Liver (tissue), 9 donors: ENCODE results near the gene LRRK1. TPM values are rescaled to one million over a fixed set of nuclear protein-coding genes. Genes with fewer than 3 reads are reported as not detected.
A peak's percentile ranks its signal among the peaks of the same experiment; 100 is the strongest.

Source experiments
- DNase-seq: peaks from one replicate; pipeline ENCODE4 v3.0.0-alpha.2; 2017; ENCODE audit warnings: low spot score
- H3K27ac ChIP-seq, 2 donors: one replicate each; pipeline ENCODE4 v1.7.0; 2013; ENCODE audit warnings: inconsistent platforms in 2 of 2, low read length in 2 of 2, control low read depth in 1 of 2, low read depth in 1 of 2, mild to moderate bottlenecking in 1 of 2
- H3K27me3 ChIP-seq, 4 donors: one replicate each; pipeline versions ENCODE4 v1.6.1 to v1.7.0; 2013; ENCODE audit warnings: low read length in 3 of 4, inconsistent platforms in 1 of 4, mild to moderate bottlenecking in 1 of 4, moderate library complexity in 1 of 4; ENCODE audit not compliant: control insufficient read depth in 4 of 4, insufficient read depth in 4 of 4
- H3K36me3 ChIP-seq, 4 donors: one replicate each; pipeline versions ENCODE4 v1.6.1 to v1.7.0; 2013; ENCODE audit warnings: low read length in 3 of 4, mild to moderate bottlenecking in 3 of 4, low read depth in 1 of 4, moderate library complexity in 1 of 4; ENCODE audit not compliant: control insufficient read depth in 4 of 4, insufficient read depth in 3 of 4
- H3K4me1 ChIP-seq, 4 donors: one replicate each; pipeline versions ENCODE4 v1.6.1 to v1.7.0; 2013; ENCODE audit warnings: low read length in 3 of 4, mild to moderate bottlenecking in 3 of 4, moderate library complexity in 1 of 4; ENCODE audit not compliant: control insufficient read depth in 4 of 4, insufficient read depth in 4 of 4
- H3K4me3 ChIP-seq, 3 donors: one replicate each; pipeline versions ENCODE4 v1.6.1 to v1.7.0; 2013; ENCODE audit warnings: low read length in 3 of 3, control low read depth in 1 of 3, low read depth in 1 of 3, mild to moderate bottlenecking in 1 of 3
- H3K9ac ChIP-seq, 2 donors: one replicate each; pipeline ENCODE4 v1.7.0; 2013; ENCODE audit warnings: low read length in 2 of 2, mild to moderate bottlenecking in 2 of 2, moderate library complexity in 2 of 2, control low read depth in 1 of 2, low read depth in 1 of 2
- H3K9me3 ChIP-seq, 4 donors: one replicate each; pipeline versions ENCODE4 v1.6.1 to v1.7.0; 2013; ENCODE audit warnings: low read length in 3 of 4; ENCODE audit not compliant: control insufficient read depth in 4 of 4
- CTCF ChIP-seq: fragments of 150-350 bp; IDR thresholded peaks from 2 replicates; pipeline ENCODE4 v1.5.1; 2017; ENCODE audit warnings: improper control_type of control experiment, low read depth, low read length; ENCODE audit not compliant: missing input control
- EGR1 ChIP-seq, 2 donors: IDR thresholded peaks; 2 replicates each; pipeline ENCODE4 v1.6.1; 2016 to 2018; ENCODE audit warnings: antibody characterized with exemption in 2 of 2, low read depth in 2 of 2
- FOXA1 ChIP-seq: IDR thresholded peaks from 2 replicates; pipeline ENCODE4 v1.6.1; 2016; ENCODE audit warnings: antibody characterized with exemption
- FOXA2 ChIP-seq: IDR thresholded peaks from 2 replicates; pipeline ENCODE4 v1.6.1; 2016; ENCODE audit warnings: antibody characterized with exemption
- GABPA ChIP-seq, 2 donors: IDR thresholded peaks in 1 of 2; conservative IDR thresholded peaks in 1 of 2; 2 replicates each; pipeline ENCODE4 v1.6.1; 2016; ENCODE audit warnings: antibody characterized with exemption in 2 of 2, mild to moderate bottlenecking in 1 of 2, moderate library complexity in 1 of 2
- HNF4A ChIP-seq, 2 donors: conservative IDR thresholded peaks; 2 replicates each; pipeline ENCODE4 v1.6.1; 2016; ENCODE audit warnings: antibody characterized with exemption in 2 of 2, mild to moderate bottlenecking in 2 of 2
- HNF4G ChIP-seq: IDR thresholded peaks from 2 replicates; pipeline ENCODE4 v1.6.1; 2016; ENCODE audit warnings: antibody characterized with exemption
- JUND ChIP-seq, 2 donors: IDR thresholded peaks; 2 replicates each; pipeline ENCODE4 v1.6.1; 2016; ENCODE audit warnings: antibody characterized with exemption in 2 of 2
- MAX ChIP-seq: IDR thresholded peaks from 2 replicates; pipeline ENCODE4 v1.6.1; 2016; ENCODE audit warnings: antibody characterized with exemption
- NR2F2 ChIP-seq: IDR thresholded peaks from 2 replicates; pipeline ENCODE4 v1.6.1; 2016; ENCODE audit warnings: antibody characterized with exemption
- RAD21 ChIP-seq, 2 donors: IDR thresholded peaks; 2 replicates each; pipeline ENCODE4 v1.6.1; 2016; ENCODE audit warnings: antibody characterized with exemption in 2 of 2, mild to moderate bottlenecking in 2 of 2
- REST ChIP-seq: IDR thresholded peaks from 2 replicates; pipeline ENCODE4 v1.6.1; 2016; ENCODE audit warnings: antibody characterized with exemption, mild to moderate bottlenecking
- RXRA ChIP-seq, 2 donors: IDR thresholded peaks; 2 replicates each; pipeline ENCODE4 v1.6.1; 2017 to 2018; ENCODE audit warnings: antibody characterized with exemption in 2 of 2, mild to moderate bottlenecking in 1 of 2
- SP1 ChIP-seq: IDR thresholded peaks from 2 replicates; pipeline ENCODE4 v1.6.1; 2018; ENCODE audit warnings: antibody characterized with exemption, mild to moderate bottlenecking
- TAF1 ChIP-seq: conservative IDR thresholded peaks from 2 replicates; pipeline ENCODE4 v1.6.1; 2016; ENCODE audit warnings: antibody characterized with exemption, mild to moderate bottlenecking
- YY1 ChIP-seq: IDR thresholded peaks from 2 replicates; pipeline ENCODE4 v1.6.1; 2016; ENCODE audit warnings: antibody characterized with exemption, mild to moderate bottlenecking
- WGBS: extraction: QIAGEN DNeasy Blood & Tissue Kit; methylation state at CpG from one replicate; pipeline ENCODE4 v1.1.7; 2013; 5-methylcytosine and 5-hydroxymethylcytosine counted together
- polyA plus RNA-seq, 2 donors: library from polyadenylated mRNA; stranded (reverse) in 1 of 2; unstranded in 1 of 2; fragments of 200-250 nt in 1 of 2; fragments of >200 nt in 1 of 2; fragmentation: Nextera tagmentation in 1 of 2; extraction: Ambion mirVana in 1 of 2; gene quantifications; one replicate each; pipeline versions ENCODE4 v1.2.1 to v1.2.3, GENCODE V29; 2013 to 2015
- total RNA-seq, 2 donors: library from RNA; depleted of rRNA; stranded (reverse); fragments of >200 nt; gene quantifications; one replicate each; pipeline ENCODE4 v1.2.3, GENCODE V29; 2014
- TF ChIP-seq, protein P1 (sequence below): IDR thresholded peaks from 2 replicates; pipeline ENCODE4 v1.6.1; 2016; ENCODE audit warnings: antibody characterized with exemption
- TF ChIP-seq, protein P2 (sequence below): IDR thresholded peaks from 2 replicates; pipeline ENCODE4 v1.6.1; 2016; ENCODE audit warnings: antibody characterized with exemption
- donor health status: healthy.
- donor health status: healthy.
- donor health status: healthy.
- donor health status: healthy.
- donor health status: healthy.

LRRK1 gene
- total and polyA plus RNA-seq, 4 donors = 1.2 to 4.4 (median 2.7) TPM

GRCh38 chr15:100878648-100879047 lies 40.5 kb upstream of the LRRK1 start:
- H3K27me3 ChIP-seq = peaks cover 6 to 20% (median 7%) of the 10 kb centered on the region in 4 donors
- H3K4me3 ChIP-seq = peak overlapping the region in 1 of 3 donors; percentile 53
- no peak overlapping the region for H3K27ac ChIP-seq
- no peaks in the 10 kb centered on the region for H3K9me3 ChIP-seq
- no peaks in the 10 kb centered on the region for H3K36me3 ChIP-seq
- DNase-seq = no peak
- no peak overlapping the region for H3K9ac ChIP-seq
- H3K4me1 ChIP-seq = peaks cover 3 to 14% (median 7%) of the 10 kb centered on the region in 4 donors
- WGBS = 17% methylated on average over 12 of the region's 12 CpGs
- TF ChIP-seq FOXA2 (no peak), RXRA (IDR thresholded peaks at IDR 0.05) (no peak), JUND (IDR thresholded peaks at IDR 0.05) (no peak), SP1 (no peak), REST (no peak), CTCF (no peak), RAD21 (IDR thresholded peaks at IDR 0.05) (no peak), NR2F2 (no peak), MAX (no peak), HNF4A (conservative IDR thresholded peaks at IDR 0.05) (no peak), FOXA1 (no peak), GABPA (IDR thresholded peaks at IDR 0.05 in 1 of 2, conservative IDR thresholded peaks at IDR 0.05 in 1 of 2) (no peak), TAF1 (no peak), EGR1 (IDR thresholded peaks at IDR 0.05; ENCODE audit: low read depth in 2 of 2) (no peak), HNF4G (no peak), YY1 (no peak)
- TF ChIP-seq, protein P1, sequence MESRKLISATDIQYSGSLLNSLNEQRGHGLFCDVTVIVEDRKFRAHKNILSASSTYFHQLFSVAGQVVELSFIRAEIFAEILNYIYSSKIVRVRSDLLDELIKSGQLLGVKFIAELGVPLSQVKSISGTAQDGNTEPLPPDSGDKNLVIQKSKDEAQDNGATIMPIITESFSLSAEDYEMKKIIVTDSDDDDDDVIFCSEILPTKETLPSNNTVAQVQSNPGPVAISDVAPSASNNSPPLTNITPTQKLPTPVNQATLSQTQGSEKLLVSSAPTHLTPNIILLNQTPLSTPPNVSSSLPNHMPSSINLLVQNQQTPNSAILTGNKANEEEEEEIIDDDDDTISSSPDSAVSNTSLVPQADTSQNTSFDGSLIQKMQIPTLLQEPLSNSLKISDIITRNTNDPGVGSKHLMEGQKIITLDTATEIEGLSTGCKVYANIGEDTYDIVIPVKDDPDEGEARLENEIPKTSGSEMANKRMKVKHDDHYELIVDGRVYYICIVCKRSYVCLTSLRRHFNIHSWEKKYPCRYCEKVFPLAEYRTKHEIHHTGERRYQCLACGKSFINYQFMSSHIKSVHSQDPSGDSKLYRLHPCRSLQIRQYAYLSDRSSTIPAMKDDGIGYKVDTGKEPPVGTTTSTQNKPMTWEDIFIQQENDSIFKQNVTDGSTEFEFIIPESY = no peak
- TF ChIP-seq, protein P2, sequence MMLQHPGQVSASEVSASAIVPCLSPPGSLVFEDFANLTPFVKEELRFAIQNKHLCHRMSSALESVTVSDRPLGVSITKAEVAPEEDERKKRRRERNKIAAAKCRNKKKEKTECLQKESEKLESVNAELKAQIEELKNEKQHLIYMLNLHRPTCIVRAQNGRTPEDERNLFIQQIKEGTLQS = no peak
